ENCODE measurements around the gene NEU1.
"Not testable (repeated sequence)": the region's sequence is repeated elsewhere in the genome, so short reads cannot be mapped to it uniquely, and the experiment has no call there.

The NEU1 gene

GRCh38 chr6:31875877-31876276, 13.3 kb upstream of the NEU1 start:
- DNase-seq (ENCODE audit: low read depth in 2 of 2, low spot score in 1 of 2): no peak

GRCh38 chr6:31874836-31875572, 12.4 kb upstream of the NEU1 start:
- DNase-seq (ENCODE audit: low read depth in 2 of 2, low spot score in 1 of 2): no peak

GRCh38 chr6:31874084-31874670, 11.6 kb upstream of the NEU1 start:
- DNase-seq (ENCODE audit: low read depth in 2 of 2, low spot score in 1 of 2): no peak

GRCh38 chr6:31871046-31871659, 8.5 kb upstream of the NEU1 start:
- DNase-seq (ENCODE audit: low read depth in 2 of 2, low spot score in 1 of 2): no peak

- no peak for DNase-seq (ENCODE audit: low read depth in 2 of 2, low spot score in 1 of 2)
These were observed 7.8 kb upstream of the NEU1 start for GRCh38 chr6:31870385-31870921.

GRCh38 chr6:31869343-31869742, 6.7 kb upstream of the NEU1 start:
- no peak for DNase-seq (ENCODE audit: low read depth in 2 of 2, low spot score in 1 of 2)

- DNase-seq (ENCODE audit: low read depth in 2 of 2, low spot score in 1 of 2): not testable (repeated sequence)
These were observed 6.0 kb upstream of the NEU1 start for GRCh38 chr6:31868658-31868971.

GRCh38 chr6:31865205-31866118, 2.8 kb upstream of the NEU1 start:
- DNase-seq (ENCODE audit: low read depth in 2 of 2, low spot score in 1 of 2): no peak

GRCh38 chr6:31864818-31865204, 2.2 kb upstream of the NEU1 start:
- DNase-seq (ENCODE audit: low read depth in 2 of 2, low spot score in 1 of 2): no peak

GRCh38 chr6:31864123-31864562, 1.5 kb upstream of the NEU1 start:
- not testable (repeated sequence) for DNase-seq (ENCODE audit: low read depth in 2 of 2, low spot score in 1 of 2)

- no peak for DNase-seq (ENCODE audit: low read depth in 2 of 2, low spot score in 1 of 2)
These were observed 690 bp downstream of the NEU1 start for GRCh38 chr6:31861919-31862343.

GRCh38 chr6:31861150-31861549, 1.5 kb downstream of the NEU1 start:
- DNase-seq (ENCODE audit: low read depth in 2 of 2, low spot score in 1 of 2): no peak

- DNase-seq (ENCODE audit: low read depth in 2 of 2, low spot score in 1 of 2): no peak
These were observed 2.3 kb downstream of the NEU1 start for GRCh38 chr6:31860349-31860748.

- DNase-seq (ENCODE audit: low read depth in 2 of 2, low spot score in 1 of 2): no peak
These were observed 2.7 kb downstream of the NEU1 start for GRCh38 chr6:31859923-31860322.

GRCh38 chr6:31858707-31859106, 3.9 kb downstream of the NEU1 start:
- no peak for DNase-seq (ENCODE audit: low read depth in 2 of 2, low spot score in 1 of 2)

- not testable (repeated sequence) for DNase-seq (ENCODE audit: low read depth in 2 of 2, low spot score in 1 of 2)
These were observed 4.8 kb downstream of the NEU1 start for GRCh38 chr6:31857774-31858173.

- DNase-seq (ENCODE audit: low read depth in 2 of 2, low spot score in 1 of 2): not testable (repeated sequence)
These were observed 10.5 kb downstream of the NEU1 start for GRCh38 chr6:31851980-31852718.

GRCh38 chr6:31851485-31851832, 11.2 kb downstream of the NEU1 start:
- DNase-seq (ENCODE audit: low read depth in 2 of 2, low spot score in 1 of 2): no peak

- no peak for DNase-seq (ENCODE audit: low read depth in 2 of 2, low spot score in 1 of 2)
These were observed 11.7 kb downstream of the NEU1 start for GRCh38 chr6:31850765-31851484.

Data from stimulated activated CD8-positive, alpha-beta memory T cell treated with anti-CD3 and anti-CD28 coated beads, Interleukin-4, amount 100 ng/mL, for 4 hours (primary cell).